Retinal pigment epithelial cell (primary cell): Measurements from ENCODE around the gene SMIM21.

ENCODE experiments used
- DNase-seq: peaks from one replicate; pipeline ENCODE4 v3.0.0-alpha.2; 2010; ENCODE audit warnings: low read depth
- H3K4me3 ChIP-seq: 2 replicates; pipeline ENCODE4 v1.5.1; 2011; ENCODE audit warnings: mild to moderate bottlenecking, low read length, control low read depth, moderate library complexity
- CTCF ChIP-seq: conservative IDR thresholded peaks from 2 replicates; pipeline ENCODE4 v1.5.1; 2011; ENCODE audit warnings: low read depth, low read length, control low read depth, inconsistent platforms

Gene SMIM21

GRCh38 chr18:75365254-75365629 is 62.3 kb downstream of the SMIM21 start:
- no peak overlapping the region for H3K4me3 ChIP-seq
- no peak for DNase-seq
- TF ChIP-seq CTCF = no peak

GRCh38 chr18:75364512-75365253 is 62.8 kb downstream of the SMIM21 start:
- no peak overlapping the region for H3K4me3 ChIP-seq
- no peak for TF ChIP-seq CTCF
- DNase-seq = no peak

GRCh38 chr18:75363446-75364225 is 63.9 kb downstream of the SMIM21 start:
- DNase-seq = peak; percentile 18
- TF ChIP-seq CTCF = no peak
- no peak overlapping the region for H3K4me3 ChIP-seq

GRCh38 chr18:75362435-75362834 is 65.1 kb downstream of the SMIM21 start:
- H3K4me3 ChIP-seq = no peak overlapping the region
- DNase-seq = no peak
- TF ChIP-seq CTCF = no peak

- no peak for TF ChIP-seq CTCF
- no peak overlapping the region for H3K4me3 ChIP-seq
- no peak for DNase-seq
Observed at GRCh38 chr18:75360941-75361340, 66.6 kb downstream of the SMIM21 start.

- no peak for DNase-seq
- H3K4me3 ChIP-seq = no peak overlapping the region
- TF ChIP-seq CTCF = no peak
Observed at GRCh38 chr18:75360215-75360614, 67.3 kb downstream of the SMIM21 start.
